Measurements from ENCODE around the gene BEND4.

BEND4 gene

GRCh38 chr4:42070463-42070862 is 82.0 kb downstream of the BEND4 start:
- Histone ChIP-seq H3K9me2 (ENCODE audit: low read depth, low read length) (no peaks in the 10 kb centered on the region), H3F3A (ENCODE audit: insufficient read depth, low read length) (no peaks in the 10 kb centered on the region), H3K27me3 (ENCODE audit: insufficient read depth, low read length) (no peaks in the 10 kb centered on the region), H3K4me1 (ENCODE audit: insufficient read depth, low read length, severe bottlenecking) (no peaks in the 10 kb centered on the region), H3K36me3 (ENCODE audit: insufficient read depth, low read length) (peaks cover 29% of the 10 kb centered on the region), H3K9me3 (ENCODE audit: low read length) (no peaks in the 10 kb centered on the region), H3K4me3 (ENCODE audit: low read depth, low read length, poor library complexity, severe bottlenecking) (no peak overlapping the region), H2AFZ (ENCODE audit: low read length) (no peak overlapping the region), H3K4me2 (ENCODE audit: low read length) (no peak overlapping the region), H3K9ac (ENCODE audit: low read length) (no peak overlapping the region), H3K27ac (ENCODE audit: low read depth, low read length, poor library complexity, severe bottlenecking) (no peak overlapping the region), H3K79me2 (ENCODE audit: insufficient read depth, low read length) (no peaks in the 10 kb centered on the region), H4K20me1 (ENCODE audit: insufficient read depth, low read length) (no peaks in the 10 kb centered on the region)
- TF ChIP-seq CTCF (IDR thresholded peaks at IDR 0.05; ENCODE audit: low read length): no peak
- TF ChIP-seq EZH2 (IDR thresholded peaks at IDR 0.05; ENCODE audit: borderline replicate concordance, low read length): no peak

GRCh38 chr4:42067264-42067663 is 85.2 kb downstream of the BEND4 start:
- no peaks in the 10 kb centered on the region for H3F3A ChIP-seq (ENCODE audit: insufficient read depth, low read length)
- no peak overlapping the region for H3K4me3 ChIP-seq (ENCODE audit: low read depth, low read length, poor library complexity, severe bottlenecking)
- no peaks in the 10 kb centered on the region for H3K9me2 ChIP-seq (ENCODE audit: low read depth, low read length)
- no peaks in the 10 kb centered on the region for H3K79me2 ChIP-seq (ENCODE audit: insufficient read depth, low read length)
- peaks cover 45% of the 10 kb centered on the region for H3K36me3 ChIP-seq (ENCODE audit: insufficient read depth, low read length)
- H3K4me2 ChIP-seq (ENCODE audit: low read length): no peak overlapping the region
- H3K9me3 ChIP-seq (ENCODE audit: low read length): no peaks in the 10 kb centered on the region
- no peak overlapping the region for H3K9ac ChIP-seq (ENCODE audit: low read length)
- TF ChIP-seq CTCF (IDR thresholded peaks at IDR 0.05; ENCODE audit: low read length): no peak
- no peak for TF ChIP-seq EZH2 (IDR thresholded peaks at IDR 0.05; ENCODE audit: borderline replicate concordance, low read length)
- H3K4me1 ChIP-seq (ENCODE audit: insufficient read depth, low read length, severe bottlenecking): no peaks in the 10 kb centered on the region
- H4K20me1 ChIP-seq (ENCODE audit: insufficient read depth, low read length): no peaks in the 10 kb centered on the region
- no peak overlapping the region for H2AFZ ChIP-seq (ENCODE audit: low read length)
- no peak overlapping the region for H3K27ac ChIP-seq (ENCODE audit: low read depth, low read length, poor library complexity, severe bottlenecking)
- no peaks in the 10 kb centered on the region for H3K27me3 ChIP-seq (ENCODE audit: insufficient read depth, low read length)

- H3K36me3 ChIP-seq (ENCODE audit: insufficient read depth, low read length): peaks cover 45% of the 10 kb centered on the region
- no peak overlapping the region for H3K4me2 ChIP-seq (ENCODE audit: low read length)
- no peaks in the 10 kb centered on the region for H3F3A ChIP-seq (ENCODE audit: insufficient read depth, low read length)
- H3K9me3 ChIP-seq (ENCODE audit: low read length): no peaks in the 10 kb centered on the region
- no peak for TF ChIP-seq EZH2 (IDR thresholded peaks at IDR 0.05; ENCODE audit: borderline replicate concordance, low read length)
- TF ChIP-seq CTCF (IDR thresholded peaks at IDR 0.05; ENCODE audit: low read length): no peak
- no peaks in the 10 kb centered on the region for H3K79me2 ChIP-seq (ENCODE audit: insufficient read depth, low read length)
- no peaks in the 10 kb centered on the region for H3K9me2 ChIP-seq (ENCODE audit: low read depth, low read length)
- H3K27me3 ChIP-seq (ENCODE audit: insufficient read depth, low read length): no peaks in the 10 kb centered on the region
- no peak overlapping the region for H3K9ac ChIP-seq (ENCODE audit: low read length)
- H3K4me1 ChIP-seq (ENCODE audit: insufficient read depth, low read length, severe bottlenecking): no peaks in the 10 kb centered on the region
- no peak overlapping the region for H3K27ac ChIP-seq (ENCODE audit: low read depth, low read length, poor library complexity, severe bottlenecking)
- no peak overlapping the region for H3K4me3 ChIP-seq (ENCODE audit: low read depth, low read length, poor library complexity, severe bottlenecking)
- H2AFZ ChIP-seq (ENCODE audit: low read length): no peak overlapping the region
- H4K20me1 ChIP-seq (ENCODE audit: insufficient read depth, low read length): no peaks in the 10 kb centered on the region
These were observed 86.1 kb downstream of the BEND4 start for GRCh38 chr4:42066402-42066801.
